ENCODE data around the gene CMC1.
"Not testable (repeated sequence)": the region's sequence is repeated elsewhere in the genome, so short reads cannot be mapped to it uniquely, and the experiment has no call there.

CMC1 gene

GRCh38 chr3:28267984-28268849, 26.8 kb downstream of the CMC1 start:
- no peak for ATAC-seq (ENCODE audit: low read depth)
- Mint-ChIP-seq H3K36me3 (peaks cover 44% of the 10 kb centered on the region), H3K27me3 (no peaks in the 10 kb centered on the region), H3K9me3 (peaks cover 11% of the 10 kb centered on the region), H3K4me1 (peaks cover 4% of the 10 kb centered on the region), H3K4me3 (no peak overlapping the region), H3K27ac (no peak overlapping the region)
- DNase-seq (ENCODE audit: low spot score in 2 of 2): no peak

GRCh38 chr3:28268989-28269388, 27.6 kb downstream of the CMC1 start:
- Mint-ChIP-seq H3K27ac (no peak overlapping the region), H3K4me1 (peaks cover 4% of the 10 kb centered on the region), H3K9me3 (peaks cover 19% of the 10 kb centered on the region), H3K27me3 (no peaks in the 10 kb centered on the region), H3K4me3 (no peak overlapping the region), H3K36me3 (peaks cover 49% of the 10 kb centered on the region)
- no peak for DNase-seq (ENCODE audit: low spot score in 2 of 2)
- no peak for ATAC-seq (ENCODE audit: low read depth)

- not testable (repeated sequence) for ATAC-seq (ENCODE audit: low read depth); H3K4me3 Mint-ChIP-seq; H3K27me3 Mint-ChIP-seq; DNase-seq (ENCODE audit: low spot score in 2 of 2); H3K4me1 Mint-ChIP-seq; H3K27ac Mint-ChIP-seq
- peaks cover 21% of the 10 kb centered on the region for H3K9me3 Mint-ChIP-seq
- peaks cover 52% of the 10 kb centered on the region for H3K36me3 Mint-ChIP-seq
These were observed 28.5 kb downstream of the CMC1 start for GRCh38 chr3:28269884-28270283.

GRCh38 chr3:28273837-28274236, 32.4 kb downstream of the CMC1 start:
- no peak overlapping the region for H3K27ac Mint-ChIP-seq
- H3K4me3 Mint-ChIP-seq: peak overlapping the region; percentile 28
- no peak for DNase-seq (ENCODE audit: low spot score in 2 of 2)
- peaks cover 11% of the 10 kb centered on the region for H3K4me1 Mint-ChIP-seq
- H3K27me3 Mint-ChIP-seq: no peaks in the 10 kb centered on the region
- H3K36me3 Mint-ChIP-seq: peaks cover 60% of the 10 kb centered on the region
- ATAC-seq (ENCODE audit: low read depth): no peak
- peaks cover 21% of the 10 kb centered on the region for H3K9me3 Mint-ChIP-seq

DNA sequence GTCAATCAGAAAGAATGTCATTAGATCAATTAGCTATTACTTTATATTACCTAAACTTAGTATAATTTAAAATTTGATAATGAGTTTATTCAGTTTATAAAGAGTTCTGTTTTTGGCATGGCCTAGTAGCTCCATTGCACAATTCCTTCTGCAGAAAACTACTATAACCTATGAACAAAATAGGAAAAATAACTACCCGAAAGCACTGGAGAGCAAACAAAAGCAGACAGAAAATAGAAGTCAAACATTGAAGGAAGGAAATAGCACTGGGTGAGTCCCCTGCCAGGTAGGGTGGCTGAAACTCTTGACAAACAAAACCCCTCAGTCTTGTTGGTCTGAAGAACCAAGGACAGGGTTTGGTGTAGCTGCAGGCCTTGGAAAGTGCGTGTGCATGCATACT, 37.5 kb downstream of the CMC1 start:
- Mint-ChIP-seq H3K27me3 (no peaks in the 10 kb centered on the region), H3K4me1 (peaks cover 8% of the 10 kb centered on the region), H3K4me3 (no peak overlapping the region), H3K27ac (no peak overlapping the region), H3K9me3 (peaks cover 2% of the 10 kb centered on the region), H3K36me3 (peaks cover 22% of the 10 kb centered on the region)
- ATAC-seq (ENCODE audit: low read depth): no peak
- no peak for DNase-seq (ENCODE audit: low spot score in 2 of 2)

GRCh38 chr3:28279770-28280169, 38.4 kb downstream of the CMC1 start:
- Mint-ChIP-seq H3K9me3 (no peaks in the 10 kb centered on the region), H3K27ac (no peak overlapping the region), H3K4me3 (no peak overlapping the region), H3K4me1 (peaks cover 11% of the 10 kb centered on the region), H3K36me3 (peaks cover 16% of the 10 kb centered on the region), H3K27me3 (no peaks in the 10 kb centered on the region)
- DNase-seq (ENCODE audit: low spot score in 2 of 2): no peak
- ATAC-seq (ENCODE audit: low read depth): no peak

GRCh38 chr3:28280781-28281180, 39.4 kb downstream of the CMC1 start:
- Mint-ChIP-seq H3K36me3 (peaks cover 12% of the 10 kb centered on the region), H3K9me3 (no peaks in the 10 kb centered on the region), H3K4me3 (no peak overlapping the region), H3K27me3 (no peaks in the 10 kb centered on the region), H3K27ac (no peak overlapping the region), H3K4me1 (peaks cover 11% of the 10 kb centered on the region)
- no peak for DNase-seq (ENCODE audit: low spot score in 2 of 2)
- no peak for ATAC-seq (ENCODE audit: low read depth)

- Mint-ChIP-seq H3K27me3 (no peaks in the 10 kb centered on the region), H3K4me1 (peaks cover 5% of the 10 kb centered on the region), H3K36me3 (peaks cover 9% of the 10 kb centered on the region), H3K4me3 (no peak overlapping the region), H3K9me3 (no peaks in the 10 kb centered on the region), H3K27ac (no peak overlapping the region)
- DNase-seq (ENCODE audit: low spot score in 2 of 2) (no peak), ATAC-seq (ENCODE audit: low read depth) (peak; percentile 54)
These were observed 45.2 kb downstream of the CMC1 start for GRCh38 chr3:28286595-28286994.

DNA sequence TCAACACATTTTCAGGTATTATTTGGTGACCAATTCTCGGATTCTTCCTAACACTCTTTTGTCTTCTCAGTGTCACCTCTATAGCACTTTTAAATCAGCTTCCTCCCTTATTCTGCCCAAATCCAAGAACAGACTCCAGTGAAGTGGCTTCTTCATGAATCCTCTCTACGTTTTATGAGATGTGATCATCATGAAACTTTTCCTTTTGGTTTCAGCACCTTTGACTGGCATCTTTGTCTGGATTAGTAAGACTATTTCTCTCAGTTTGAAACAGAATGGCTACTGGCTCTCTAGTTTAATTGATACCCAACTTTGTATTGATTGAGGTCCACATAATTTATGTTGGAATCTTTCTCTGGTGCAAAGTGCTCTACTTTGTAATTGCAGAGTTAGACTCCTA, 45.6 kb downstream of the CMC1 start:
- Mint-ChIP-seq H3K4me3 (no peak overlapping the region), H3K9me3 (no peaks in the 10 kb centered on the region), H3K4me1 (peaks cover 6% of the 10 kb centered on the region), H3K27me3 (no peaks in the 10 kb centered on the region), H3K36me3 (peaks cover 10% of the 10 kb centered on the region), H3K27ac (no peak overlapping the region)
- ATAC-seq (ENCODE audit: low read depth) (no peak), DNase-seq (ENCODE audit: low spot score in 2 of 2) (no peak)

GRCh38 chr3:28290863-28291300, 49.5 kb downstream of the CMC1 start:
- Mint-ChIP-seq H3K27ac (no peak overlapping the region), H3K36me3 (peaks cover 9% of the 10 kb centered on the region), H3K27me3 (no peaks in the 10 kb centered on the region), H3K4me1 (peaks cover 4% of the 10 kb centered on the region), H3K4me3 (no peak overlapping the region), H3K9me3 (no peaks in the 10 kb centered on the region)
- DNase-seq (ENCODE audit: low spot score in 2 of 2) (no peak), ATAC-seq (ENCODE audit: low read depth) (no peak)

DNA sequence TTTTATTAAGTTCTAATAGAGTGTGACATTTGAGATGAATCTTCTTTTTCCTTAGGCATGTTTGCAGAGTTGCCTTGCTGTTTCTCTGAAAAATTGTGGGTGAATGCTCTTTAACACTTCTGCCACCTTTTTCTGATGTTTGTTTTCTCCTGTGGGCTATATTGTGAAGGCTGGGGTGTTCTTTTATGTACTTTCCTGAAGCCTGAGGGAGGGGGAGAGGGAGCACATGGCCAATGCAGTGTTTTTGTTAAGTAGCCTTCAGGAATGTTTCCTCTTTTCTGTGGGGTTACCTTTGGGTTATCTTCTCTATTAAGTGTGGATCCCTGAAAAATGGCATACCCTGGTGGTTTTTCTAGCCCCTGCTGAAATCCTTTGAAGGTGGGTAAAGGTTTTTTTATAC, 50.2 kb downstream of the CMC1 start:
- DNase-seq (ENCODE audit: low spot score in 2 of 2) (no peak), ATAC-seq (ENCODE audit: low read depth) (no peak)
- Mint-ChIP-seq H3K36me3 (peaks cover 9% of the 10 kb centered on the region), H3K4me3 (no peak overlapping the region), H3K4me1 (peaks cover 4% of the 10 kb centered on the region), H3K27me3 (no peaks in the 10 kb centered on the region), H3K9me3 (no peaks in the 10 kb centered on the region), H3K27ac (no peak overlapping the region)

DNA sequence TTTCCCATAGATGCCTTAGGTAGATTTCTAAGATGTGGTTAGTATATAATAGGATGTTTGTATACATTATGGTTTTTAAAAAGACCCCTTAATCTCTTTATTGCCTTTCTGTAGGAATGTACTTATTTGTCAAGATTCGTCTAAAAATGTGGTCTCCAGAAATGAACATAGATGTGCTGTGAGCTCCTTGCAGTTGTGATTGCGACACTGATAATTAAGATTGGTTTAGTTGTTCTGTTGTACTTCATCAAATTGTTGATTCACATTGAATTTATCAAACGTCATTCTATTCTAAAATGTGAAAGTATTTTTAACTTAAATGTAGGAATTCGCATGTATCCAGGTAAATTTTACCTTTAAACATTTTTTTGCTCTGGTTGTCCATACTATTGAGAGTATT, 51.2 kb downstream of the CMC1 start:
- Mint-ChIP-seq H3K27me3 (no peaks in the 10 kb centered on the region), H3K27ac (no peak overlapping the region), H3K4me1 (peaks cover 4% of the 10 kb centered on the region), H3K9me3 (no peaks in the 10 kb centered on the region), H3K4me3 (no peak overlapping the region), H3K36me3 (peaks cover 9% of the 10 kb centered on the region)
- DNase-seq (ENCODE audit: low spot score in 2 of 2) (no peak), ATAC-seq (ENCODE audit: low read depth) (no peak)

DNA sequence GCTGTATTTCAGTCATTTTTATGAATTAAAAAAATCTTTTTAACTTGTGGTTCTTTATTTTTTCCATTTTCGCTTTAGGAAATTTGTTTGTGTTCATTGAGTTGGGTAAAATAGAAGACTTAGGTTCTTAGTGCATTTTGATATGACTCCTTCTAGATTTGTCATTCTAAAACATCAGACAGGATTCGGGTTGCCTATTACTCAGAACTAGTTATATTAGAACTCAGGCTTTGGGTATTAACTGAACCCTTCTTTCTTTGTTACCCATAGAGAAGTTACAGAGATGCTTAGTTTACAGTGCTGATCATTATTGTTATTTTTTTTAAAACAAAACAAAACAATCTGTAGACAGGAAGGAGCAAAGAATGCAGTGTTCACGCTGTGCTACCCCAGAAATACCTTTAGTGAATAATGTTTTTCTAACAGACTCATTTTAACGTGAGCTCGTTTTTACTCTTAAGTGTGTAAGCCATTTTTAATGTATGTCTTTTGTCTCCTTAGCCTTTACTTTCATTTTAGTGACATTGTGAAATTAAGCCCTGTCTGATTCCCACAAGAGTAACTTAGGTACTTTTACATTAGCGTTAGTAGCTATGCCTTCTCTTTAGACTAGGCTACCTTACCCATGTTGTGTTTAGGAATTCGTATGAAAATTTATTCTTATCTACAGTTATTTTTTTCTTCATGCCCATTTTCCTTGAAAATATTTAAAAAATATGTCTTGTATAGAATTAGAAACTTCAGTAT, 53.4 kb downstream of the CMC1 start:
- Mint-ChIP-seq H3K9me3 (no peaks in the 10 kb centered on the region), H3K27me3 (no peaks in the 10 kb centered on the region), H3K4me1 (peaks cover 4% of the 10 kb centered on the region), H3K36me3 (peaks cover 9% of the 10 kb centered on the region), H3K27ac (no peak overlapping the region), H3K4me3 (no peak overlapping the region)
- no peak for DNase-seq (ENCODE audit: low spot score in 2 of 2)
- ATAC-seq (ENCODE audit: low read depth): no peak

GRCh38 chr3:28295898-28296490, 54.6 kb downstream of the CMC1 start:
- ATAC-seq (ENCODE audit: low read depth) (no peak), DNase-seq (ENCODE audit: low spot score in 2 of 2) (no peak)
- no peaks in the 10 kb centered on the region for H3K27me3 Mint-ChIP-seq
- peaks cover 4% of the 10 kb centered on the region for H3K4me1 Mint-ChIP-seq
- H3K4me3 Mint-ChIP-seq: no peak overlapping the region
- no peaks in the 10 kb centered on the region for H3K9me3 Mint-ChIP-seq
- peaks cover 6% of the 10 kb centered on the region for H3K36me3 Mint-ChIP-seq
- H3K27ac Mint-ChIP-seq: no peak overlapping the region
